Measurements from ENCODE around the gene NPTXR.

NPTXR gene

DNA sequence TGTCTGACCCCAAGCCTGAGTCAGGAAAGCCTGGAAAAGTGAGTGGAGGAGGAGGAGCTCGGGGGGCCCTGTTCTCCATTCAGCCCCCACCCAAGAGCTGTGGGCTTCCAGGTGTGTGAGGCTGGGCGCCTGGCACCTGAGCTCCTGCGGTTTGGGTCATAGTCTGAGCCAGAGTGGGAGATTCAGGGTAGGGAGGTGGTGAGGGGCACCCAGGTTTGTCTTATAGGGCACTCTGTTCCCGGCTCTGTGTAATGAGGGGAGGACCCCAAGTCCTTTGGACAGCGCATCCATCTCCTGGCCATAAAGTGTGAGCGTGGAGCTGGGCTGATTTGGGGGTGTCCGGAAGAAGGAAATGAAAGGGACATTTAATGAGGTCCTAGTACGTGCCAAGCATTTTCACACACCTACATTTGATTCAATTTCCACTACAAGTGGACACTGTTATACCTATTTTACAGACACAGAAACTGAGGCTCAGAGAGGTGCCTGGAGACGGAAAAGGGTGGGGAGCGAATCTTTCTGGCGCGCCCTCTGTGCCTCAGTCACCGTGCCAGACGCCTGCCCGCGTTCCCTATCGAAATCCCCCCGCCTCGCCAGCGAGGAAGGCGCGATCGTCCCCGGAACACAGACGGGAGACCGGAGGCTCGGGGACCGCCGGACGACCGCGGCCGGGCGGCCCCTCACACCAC is 1.2 kb downstream of the NPTXR start:
- Histone ChIP-seq H3K4me2 (peak overlapping the region; percentile 84 to 99 (median 94)), H3K4me3 (peak overlapping the region; percentile 65 to 80 (median 70)), H3K9ac (peak overlapping the region; percentile 76 to 86 (median 82); a peak in 21 of 22 replicates)

GRCh38 chr22:38841635-38842034 is 2.2 kb downstream of the NPTXR start:
- Histone ChIP-seq H3K4me1 (peaks cover 29 to 73% (median 52%) of the 10 kb centered on the region in 10 experiments), H3K4me2 (peak overlapping the region; percentile 84 to 99 (median 94)), H4K20me1 (peaks cover 0 to 37% (median 29%) of the 10 kb centered on the region in 11 experiments; a peak in 16 of 22 replicates), H3K4me3 (peak overlapping the region in 2 of 10 experiments; percentile 73 to 80; a peak in 1 of 20 replicates), H3K36me3 (no peaks in the 10 kb centered on the region), H3K27me3 (peaks cover 0 to 18% (median 8%) of the 10 kb centered on the region in 11 experiments; a peak in 14 of 22 replicates), H3K9me3 (replicated peaks in 1 of 11) (no peaks in the 10 kb centered on the region), H3K9ac (peak overlapping the region in 3 of 11 experiments; percentile 76 to 84 (median 84); a peak in 2 of 22 replicates), H3K27ac (no peak overlapping the region)
- TF ChIP-seq Cebpa-rat (IDR thresholded peaks at IDR 0.05), result no peak

More for the DNA sequence above, 1.2 kb downstream of the NPTXR start:
- Histone ChIP-seq H3K9me3 (replicated peaks in 1 of 11) (no peaks in the 10 kb centered on the region), H3K4me1 (peaks cover 29 to 67% (median 52%) of the 10 kb centered on the region in 10 experiments), H3K27me3 (peaks cover 0 to 18% (median 8%) of the 10 kb centered on the region in 11 experiments; a peak in 14 of 22 replicates), H4K20me1 (peaks cover 0 to 37% (median 29%) of the 10 kb centered on the region in 11 experiments; a peak in 16 of 22 replicates), H3K36me3 (no peaks in the 10 kb centered on the region), H3K27ac (peak overlapping the region in 10 of 11 experiments; percentile 64 to 83 (median 75); a peak in 16 of 22 replicates)
- no peak for TF ChIP-seq Cebpa-rat (IDR thresholded peaks at IDR 0.05)

DNA sequence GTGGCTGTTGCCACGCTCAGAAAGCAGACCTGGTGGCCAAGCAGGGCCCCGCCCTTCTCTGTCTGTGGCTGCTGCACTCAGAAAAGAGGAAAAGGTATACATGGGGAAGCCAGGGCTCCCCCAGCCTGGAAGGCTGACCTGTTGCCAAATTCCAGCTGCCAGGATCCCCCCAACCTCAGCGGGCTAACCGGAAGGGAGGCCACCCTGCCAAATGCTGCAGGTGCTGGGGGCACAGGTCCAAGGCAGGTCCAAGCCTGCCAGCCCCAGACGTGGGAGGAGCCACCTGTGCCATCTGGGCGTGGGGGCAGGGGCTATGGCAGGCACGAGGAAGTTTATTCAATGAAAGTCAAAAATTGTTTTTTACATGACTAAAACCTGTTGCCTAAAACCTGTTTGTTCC is 2.6 kb downstream of the NPTXR start:
- TF ChIP-seq Cebpa-rat (IDR thresholded peaks at IDR 0.05), result no peak
- H3K4me3 ChIP-seq, result peak overlapping the region in 1 of 10 experiments; percentile 30; a peak in 1 of 20 replicates
- H4K20me1 ChIP-seq, result peaks cover 0 to 37% (median 29%) of the 10 kb centered on the region in 11 experiments; a peak in 16 of 22 replicates
- H3K4me2 ChIP-seq, result peak overlapping the region; percentile 73 to 99 (median 94)
- no peaks in the 10 kb centered on the region for H3K9me3 ChIP-seq (replicated peaks in 1 of 11)
- peaks cover 29 to 74% (median 52%) of the 10 kb centered on the region in 10 experiments for H3K4me1 ChIP-seq
- H3K27me3 ChIP-seq, result peaks cover 0 to 18% (median 8%) of the 10 kb centered on the region in 11 experiments; a peak in 14 of 22 replicates
- H3K9ac ChIP-seq, result no peak overlapping the region
- no peak overlapping the region for H3K27ac ChIP-seq
- no peaks in the 10 kb centered on the region for H3K36me3 ChIP-seq

DNA sequence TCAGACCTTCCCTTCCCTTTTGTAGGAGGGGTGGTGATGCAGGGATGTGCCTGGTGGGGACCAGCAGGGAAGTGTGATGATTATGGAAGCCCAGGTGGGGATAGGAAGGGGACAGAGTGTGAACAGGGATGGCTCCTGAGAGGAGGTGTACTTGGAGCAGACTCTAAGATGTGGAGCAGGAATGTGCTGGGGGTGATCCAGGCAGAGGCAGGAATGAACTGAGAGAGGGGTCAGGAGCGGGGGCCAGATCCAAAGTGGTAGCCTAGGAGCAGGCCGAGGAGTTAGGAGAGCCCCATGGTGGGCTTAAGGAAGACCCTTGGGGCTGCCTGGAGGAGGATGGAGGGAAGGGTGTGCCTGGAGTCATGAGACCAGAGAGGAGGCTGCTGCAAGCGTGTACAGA is 3.7 kb downstream of the NPTXR start:
- no peak overlapping the region for H3K4me3 ChIP-seq
- TF ChIP-seq Cebpa-rat (IDR thresholded peaks at IDR 0.05), result no peak

DNA sequence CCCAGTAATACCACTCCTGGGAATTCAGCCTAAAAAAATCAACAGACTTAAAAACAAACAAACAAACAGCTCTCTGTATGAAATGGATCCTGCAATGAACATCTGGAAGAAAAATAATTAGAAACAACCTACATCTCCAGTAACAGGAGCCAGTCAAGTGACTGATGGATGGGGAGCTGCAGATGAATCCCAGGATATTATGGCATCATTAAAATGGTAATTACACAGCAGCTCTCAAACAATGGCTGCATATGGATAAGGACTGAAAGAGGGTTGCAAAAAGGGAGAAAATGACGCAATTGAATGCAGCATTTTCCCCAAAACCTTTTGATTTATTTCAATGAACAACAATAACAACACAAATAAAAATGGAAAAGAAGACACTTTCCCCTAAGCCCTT is 4.1 kb downstream of the NPTXR start:
- H3K27ac ChIP-seq, result no peak overlapping the region
- peaks cover 0 to 37% (median 31%) of the 10 kb centered on the region in 11 experiments; a peak in 16 of 22 replicates for H4K20me1 ChIP-seq
- no peak for TF ChIP-seq Cebpa-rat (IDR thresholded peaks at IDR 0.05)
- H3K9me3 ChIP-seq (replicated peaks in 1 of 11), result no peaks in the 10 kb centered on the region
- peaks cover 0 to 9% (median 7%) of the 10 kb centered on the region in 11 experiments; a peak in 14 of 22 replicates for H3K27me3 ChIP-seq
- no peak overlapping the region for H3K9ac ChIP-seq
- no peaks in the 10 kb centered on the region for H3K36me3 ChIP-seq
- H3K4me3 ChIP-seq, result no peak overlapping the region
- H3K4me1 ChIP-seq, result peaks cover 29 to 71% (median 52%) of the 10 kb centered on the region in 10 experiments
- peak overlapping the region in 8 of 11 experiments; percentile 4 to 99 (median 89); a peak in 10 of 22 replicates for H3K4me2 ChIP-seq

More for the DNA sequence above, 3.7 kb downstream of the NPTXR start:
- Histone ChIP-seq H3K27me3 (peaks cover 0 to 13% (median 8%) of the 10 kb centered on the region in 11 experiments; a peak in 14 of 22 replicates), H4K20me1 (peaks cover 0 to 37% (median 31%) of the 10 kb centered on the region in 11 experiments; a peak in 16 of 22 replicates), H3K27ac (no peak overlapping the region), H3K4me2 (peak overlapping the region in 6 of 11 experiments; percentile 4 to 99 (median 94); a peak in 10 of 22 replicates), H3K4me1 (peaks cover 29 to 74% (median 52%) of the 10 kb centered on the region in 10 experiments), H3K9me3 (replicated peaks in 1 of 11) (no peaks in the 10 kb centered on the region), H3K9ac (no peak overlapping the region; a peak in 1 of 22 replicates), H3K36me3 (no peaks in the 10 kb centered on the region)

DNA sequence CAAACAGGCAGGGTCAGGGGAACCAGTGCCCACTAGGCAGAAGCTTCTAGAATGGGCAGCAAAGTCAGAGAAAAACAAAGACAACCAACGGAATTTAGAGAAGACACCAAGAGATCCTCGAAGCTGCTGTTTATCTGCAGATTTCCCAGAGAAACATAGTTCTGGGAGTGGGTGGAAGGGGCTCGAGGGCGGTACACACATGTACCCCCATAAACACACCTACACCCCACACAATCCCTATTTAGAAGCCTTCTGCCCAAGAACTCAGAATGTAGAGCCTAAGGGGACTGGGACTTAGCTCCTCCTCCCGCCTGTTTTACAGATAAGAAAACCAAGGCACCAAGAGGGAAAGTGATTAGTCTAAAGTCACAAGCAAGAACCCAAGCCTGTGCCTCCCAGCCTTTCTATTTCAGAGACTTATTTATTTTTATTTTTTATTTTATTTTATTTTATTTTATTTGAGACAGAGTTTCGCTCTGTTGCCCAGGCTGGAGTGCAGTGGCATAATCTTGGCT is 6.4 kb downstream of the NPTXR start:
- no peak for TF ChIP-seq Cebpa-rat (IDR thresholded peaks at IDR 0.05)
- Histone ChIP-seq H3K4me1 (peaks cover 14 to 79% (median 54%) of the 10 kb centered on the region in 10 experiments), H3K27me3 (no peaks in the 10 kb centered on the region), H3K27ac (no peak overlapping the region), H3K9ac (no peak overlapping the region; a peak in 1 of 22 replicates), H3K4me3 (no peak overlapping the region), H4K20me1 (peaks cover 0 to 30% (median 24%) of the 10 kb centered on the region in 11 experiments; a peak in 16 of 22 replicates), H3K4me2 (peak overlapping the region in 2 of 11 experiments; percentile 7 to 19; a peak in 2 of 22 replicates), H3K9me3 (replicated peaks in 1 of 11) (no peaks in the 10 kb centered on the region), H3K36me3 (no peaks in the 10 kb centered on the region)

DNA sequence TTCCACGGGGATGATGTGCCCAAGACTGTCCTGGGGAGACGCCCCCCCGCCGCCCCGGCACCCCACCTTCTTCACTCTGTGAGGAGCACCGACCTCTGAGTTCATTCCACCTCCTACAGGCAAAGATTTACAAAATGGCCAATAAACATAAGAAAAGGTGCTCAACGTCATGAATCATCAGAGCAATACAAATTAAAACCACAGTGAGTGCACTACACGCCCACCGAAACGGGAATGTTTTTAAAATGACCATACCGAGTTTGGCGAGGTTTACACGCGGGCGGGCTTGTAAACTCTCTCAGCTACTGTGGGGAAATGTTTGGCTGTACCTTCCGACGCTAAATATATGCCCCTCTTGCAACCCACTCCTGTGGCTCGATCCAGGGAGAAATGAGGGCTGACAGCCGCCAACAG is 7.9 kb downstream of the NPTXR start:
- Histone ChIP-seq H3K4me2 (no peak overlapping the region), H3K9ac (no peak overlapping the region)

DNA sequence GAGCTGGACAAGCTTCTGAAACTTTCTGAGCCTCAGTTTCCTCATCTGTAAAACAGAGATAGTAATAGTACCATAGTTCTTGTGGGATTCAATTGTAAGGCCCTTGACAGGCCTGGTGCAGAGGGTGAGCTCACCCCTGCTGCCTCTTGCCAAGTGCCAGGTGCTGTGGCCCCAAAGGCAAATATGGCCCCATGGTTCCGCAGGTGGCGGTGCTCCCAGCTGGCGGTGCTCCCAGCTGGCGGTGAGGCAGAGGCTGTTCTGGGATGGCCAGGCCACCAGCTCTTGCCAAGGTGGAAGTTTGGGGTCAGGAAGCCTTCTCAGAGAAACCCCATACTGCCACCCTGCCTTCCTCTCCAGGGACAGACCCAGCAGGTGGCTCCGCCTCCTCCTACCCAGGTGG is 8.8 kb downstream of the NPTXR start:
- 0 out of 22 replicates have a peak overlapping the region, but pooled peaks of 1 of the 11 experiments have one; percentile 5 for H3K27ac ChIP-seq
- H4K20me1 ChIP-seq, result peaks cover 0 to 6% (median 0%) of the 10 kb centered on the region in 11 experiments; a peak in 5 of 22 replicates
- no peak overlapping the region for H3K9ac ChIP-seq
- H3K9me3 ChIP-seq (replicated peaks in 1 of 11), result no peaks in the 10 kb centered on the region
- no peak for TF ChIP-seq Cebpa-rat (IDR thresholded peaks at IDR 0.05)
- peaks cover 13 to 79% (median 54%) of the 10 kb centered on the region in 10 experiments for H3K4me1 ChIP-seq
- H3K36me3 ChIP-seq, result no peaks in the 10 kb centered on the region
- H3K4me3 ChIP-seq, result no peak overlapping the region
- H3K27me3 ChIP-seq, result no peaks in the 10 kb centered on the region
- H3K4me2 ChIP-seq, result no peak overlapping the region

More for the DNA sequence above, 7.9 kb downstream of the NPTXR start:
- Histone ChIP-seq H3K4me3 (no peak overlapping the region), H3K27ac (no peak overlapping the region), H3K9me3 (replicated peaks in 1 of 11) (no peaks in the 10 kb centered on the region), H3K27me3 (no peaks in the 10 kb centered on the region), H4K20me1 (peaks cover 0 to 15% (median 9%) of the 10 kb centered on the region in 11 experiments; a peak in 10 of 22 replicates), H3K36me3 (no peaks in the 10 kb centered on the region), H3K4me1 (peaks cover 7 to 79% (median 54%) of the 10 kb centered on the region in 10 experiments)
- TF ChIP-seq Cebpa-rat (IDR thresholded peaks at IDR 0.05), result no peak
